ENCODE measurements around the gene SERINC5.
A peak's percentile ranks its signal among the peaks of the same experiment; 100 is the strongest.
"Not testable (repeated sequence)": the region's sequence is repeated elsewhere in the genome, so short reads cannot be mapped to it uniquely, and the experiment has no call there.

Gene SERINC5

DNA sequence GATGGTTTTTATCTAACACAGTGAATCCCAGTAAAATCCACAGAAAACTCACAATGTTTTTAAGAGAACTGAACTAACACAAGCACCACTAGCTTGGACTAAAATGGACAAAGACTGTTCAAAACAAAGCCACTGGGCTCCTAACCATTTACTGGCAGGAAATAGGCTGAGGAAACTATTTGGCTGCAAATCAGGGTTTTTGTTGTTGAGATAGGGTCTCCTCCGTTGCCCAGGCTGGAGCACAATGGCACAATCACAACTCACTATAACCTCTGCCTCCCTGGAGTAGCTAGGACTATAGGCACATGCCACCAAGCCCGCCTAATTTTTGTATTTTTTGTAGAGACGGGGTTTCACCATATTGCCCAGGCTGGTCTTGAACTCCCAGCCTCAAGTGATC is 121.0 kb downstream of the SERINC5 start:
- DNase-seq (ENCODE audit: low read depth) = no peak

DNA sequence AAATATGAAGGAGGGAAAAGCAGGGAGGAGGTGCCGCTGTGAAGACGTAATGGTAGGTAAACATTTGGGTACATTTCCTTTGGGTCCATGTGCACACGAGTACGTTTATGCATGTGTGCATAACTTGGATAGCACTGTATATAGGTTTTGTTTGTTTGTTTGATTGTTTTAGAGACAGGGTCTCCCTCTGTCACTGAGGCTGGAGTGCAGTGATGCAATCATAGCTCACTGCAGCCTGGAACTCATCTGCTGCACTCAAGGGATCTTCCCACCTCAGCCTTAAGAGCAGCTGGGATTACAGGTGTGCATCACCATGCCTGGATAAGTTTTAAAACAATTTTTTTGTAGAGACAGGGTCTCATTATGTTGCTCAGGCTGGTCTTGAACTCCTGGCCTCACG is 126.7 kb downstream of the SERINC5 start:
- no peak for DNase-seq (ENCODE audit: low read depth)

- no peak for DNase-seq (ENCODE audit: low read depth)
Measured at GRCh38 chr5:80128141-80128540, 127.7 kb downstream of the SERINC5 start.

- DNase-seq (ENCODE audit: low read depth) = no peak
Measured at GRCh38 chr5:80127116-80127552, 128.7 kb downstream of the SERINC5 start.

GRCh38 chr5:80125962-80126480 is 129.8 kb downstream of the SERINC5 start:
- peak; percentile 32 for DNase-seq (ENCODE audit: low read depth)

DNA sequence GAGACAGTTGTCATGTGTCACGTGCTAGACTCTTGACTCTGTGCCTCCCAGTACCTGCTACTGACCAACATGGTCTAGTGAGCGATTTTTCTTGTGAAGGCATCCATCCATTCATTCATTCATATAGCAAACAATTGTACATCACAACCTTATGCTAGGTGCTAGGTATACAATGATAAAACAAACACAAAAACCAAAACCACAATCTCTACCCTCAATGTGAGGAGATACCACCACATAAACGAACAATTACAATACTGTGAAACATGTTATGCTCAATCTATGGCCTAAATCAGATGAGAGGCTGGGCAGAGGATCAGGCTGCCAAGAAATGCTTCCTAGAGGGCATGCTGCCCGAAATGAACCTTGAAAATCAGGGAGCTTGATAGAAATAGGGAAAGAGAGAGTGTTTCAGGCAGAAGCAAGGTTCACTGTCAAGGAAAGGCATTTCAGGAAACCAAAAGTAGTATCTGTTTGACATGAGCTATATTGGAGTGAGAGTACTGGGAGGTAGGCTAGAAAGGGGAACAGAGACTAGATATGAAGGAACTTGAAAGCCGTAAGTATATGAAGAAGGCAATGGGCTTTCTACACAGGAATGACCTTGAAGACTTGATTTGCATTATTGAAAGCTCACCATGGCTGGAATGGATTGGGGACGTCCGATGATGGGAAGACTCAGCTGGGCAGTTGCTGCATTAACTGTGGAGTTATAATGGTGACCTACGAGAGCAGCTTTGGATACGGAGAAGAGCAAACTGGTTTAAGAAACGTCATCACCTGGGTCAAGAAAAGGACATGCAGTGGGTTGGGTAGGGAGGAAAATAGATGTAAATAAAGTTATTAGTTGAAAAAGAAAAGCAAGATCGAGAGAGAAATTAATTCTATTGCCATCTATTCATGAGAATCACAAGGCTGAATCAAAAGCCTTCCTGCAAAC is 130.6 kb downstream of the SERINC5 start:
- no peak for DNase-seq (ENCODE audit: low read depth)

DNA sequence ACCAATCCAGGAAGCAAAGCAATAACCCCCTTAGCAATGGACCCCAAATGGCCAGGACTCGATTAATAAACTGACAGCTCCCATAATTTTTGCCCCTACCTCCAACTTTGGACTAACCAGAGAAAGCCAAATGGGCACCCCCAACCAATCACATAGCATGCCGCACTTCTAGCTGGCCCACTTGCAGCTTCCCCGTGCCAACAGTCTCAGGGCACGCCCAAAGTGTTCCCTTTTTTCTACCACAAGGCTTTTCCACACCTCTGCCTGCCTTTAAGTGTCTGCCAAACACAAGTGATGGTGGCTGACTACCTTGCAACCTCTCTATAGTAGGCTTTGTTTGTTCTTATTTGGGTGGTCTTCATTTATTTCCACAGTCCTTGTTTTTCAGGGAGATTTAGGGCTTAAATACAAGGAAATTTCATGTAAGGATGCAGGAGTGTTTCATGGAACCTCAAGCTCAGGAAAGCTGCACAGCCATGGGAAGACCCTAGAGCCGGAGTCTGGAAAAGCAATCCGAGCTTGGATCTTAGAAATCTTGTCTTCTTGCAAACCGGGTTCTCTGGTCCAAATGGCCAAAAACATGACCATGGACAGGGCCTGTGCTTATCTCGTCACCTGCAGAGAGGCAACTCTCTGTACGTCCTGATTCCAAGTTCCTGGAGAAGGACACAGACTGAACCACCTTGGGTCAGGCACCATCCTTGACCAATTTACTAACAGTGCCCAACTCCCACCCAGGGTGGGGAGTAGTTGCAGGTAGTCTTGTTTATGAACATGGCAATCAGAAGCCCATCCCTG is 131.5 kb downstream of the SERINC5 start:
- no peak for DNase-seq (ENCODE audit: low read depth)

DNA sequence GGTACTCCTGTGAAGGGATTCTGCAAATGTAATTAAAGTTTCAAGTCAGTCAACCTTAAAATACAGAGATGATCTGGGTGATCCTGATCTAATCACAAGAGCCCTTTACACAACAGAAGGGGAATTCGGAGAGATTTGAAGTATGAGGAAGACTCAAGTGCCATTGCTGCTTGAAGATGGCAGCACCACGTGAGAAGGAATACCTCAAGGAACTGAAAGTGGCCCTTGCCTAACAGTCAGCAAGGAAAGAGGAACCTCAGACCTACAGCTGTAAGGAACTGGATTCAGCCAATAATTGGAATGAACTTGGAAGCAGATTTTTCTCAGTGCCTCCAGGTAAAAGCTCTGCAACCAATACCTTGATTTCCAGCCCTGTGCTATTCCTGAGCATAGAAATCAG is 133.3 kb downstream of the SERINC5 start:
- DNase-seq (ENCODE audit: low read depth) = no peak

- DNase-seq (ENCODE audit: low read depth) = no peak
Measured at GRCh38 chr5:80119372-80119771, 136.5 kb downstream of the SERINC5 start.

DNA sequence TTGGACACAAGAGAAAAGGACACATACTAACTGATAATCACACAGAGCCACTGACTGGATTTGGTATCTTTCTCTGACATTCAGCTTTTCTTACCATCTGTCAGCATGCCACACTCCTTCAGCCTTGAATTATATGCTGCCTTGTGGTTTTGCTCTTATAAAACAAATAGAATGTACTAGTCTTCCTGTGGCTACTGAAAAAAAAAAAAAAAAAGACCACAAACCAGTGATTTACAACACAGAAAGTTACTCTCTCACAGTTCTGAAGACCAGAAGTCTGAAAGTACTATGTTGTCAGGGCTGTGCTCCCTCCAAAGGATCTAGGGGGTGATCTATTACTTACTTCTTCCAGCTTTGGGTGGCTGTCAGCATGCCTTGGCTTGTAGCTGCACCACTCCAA is 138.4 kb downstream of the SERINC5 start:
- no peak for DNase-seq (ENCODE audit: low read depth)

DNA sequence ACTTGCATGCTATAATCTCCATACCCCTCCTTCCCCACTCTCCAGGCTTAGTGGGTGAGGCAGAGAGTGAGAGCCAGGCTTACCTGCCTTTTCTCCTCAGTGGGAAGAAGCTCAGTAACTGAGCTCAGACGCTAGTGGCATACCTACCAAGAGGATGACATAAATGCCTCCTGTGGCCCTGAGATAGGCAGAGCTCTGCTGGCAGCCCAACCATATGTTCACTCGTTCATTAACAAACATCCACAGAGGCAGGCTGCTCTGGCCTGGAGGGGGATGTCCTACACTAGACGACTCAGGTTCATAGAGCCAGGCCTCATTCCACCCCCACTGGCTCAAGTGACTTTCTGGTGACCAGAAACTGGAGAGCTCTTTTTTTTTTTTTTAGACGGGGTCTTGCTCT is 139.4 kb downstream of the SERINC5 start:
- no peak for DNase-seq (ENCODE audit: low read depth)

DNA sequence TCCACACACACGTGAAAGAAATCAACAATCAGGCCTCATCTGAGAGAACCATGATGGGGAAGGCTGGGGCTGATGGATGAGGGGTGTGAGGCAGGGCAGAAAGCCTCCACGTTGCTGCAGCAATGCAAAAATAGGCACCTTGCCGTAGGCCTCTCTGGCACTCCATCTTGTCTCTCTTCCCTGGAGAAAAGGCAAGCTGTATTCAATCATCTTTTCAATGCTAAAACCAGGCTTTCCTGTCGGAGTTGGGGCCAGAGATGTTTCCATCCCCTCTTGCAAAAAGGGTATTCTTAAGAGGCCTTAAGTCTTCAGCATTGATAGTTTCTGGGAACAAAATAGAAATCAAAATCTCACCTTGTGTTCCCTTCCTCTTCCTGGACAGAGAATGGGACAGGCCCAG is 139.8 kb downstream of the SERINC5 start:
- no peak for DNase-seq (ENCODE audit: low read depth)

DNA sequence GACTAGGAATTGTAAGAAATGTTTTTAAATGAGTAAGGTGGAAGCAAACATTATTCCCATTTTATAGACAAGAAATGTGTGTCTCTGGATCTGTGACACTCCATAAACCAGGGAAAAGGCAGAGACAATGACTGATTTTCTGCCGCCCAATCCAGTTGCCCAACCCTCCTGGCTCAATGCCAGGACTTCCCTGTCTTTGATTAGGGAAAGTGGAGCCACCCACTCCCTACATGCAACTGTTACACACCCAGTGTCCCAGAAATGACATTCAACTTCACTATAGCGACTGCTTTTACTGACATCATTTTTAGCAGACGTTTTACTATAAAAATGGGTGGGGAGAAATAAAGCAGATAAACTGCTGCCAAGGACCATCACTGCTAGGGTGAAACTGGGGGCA is 141.0 kb downstream of the SERINC5 start:
- DNase-seq (ENCODE audit: low read depth) = no peak

GRCh38 chr5:80111376-80111990 is 144.4 kb downstream of the SERINC5 start:
- not testable (repeated sequence) for DNase-seq (ENCODE audit: low read depth)

- DNase-seq (ENCODE audit: low read depth) = no peak
Measured at GRCh38 chr5:80109646-80110478, 146.0 kb downstream of the SERINC5 start.

- DNase-seq (ENCODE audit: low read depth) = no peak
Measured at GRCh38 chr5:80106916-80107315, 148.9 kb downstream of the SERINC5 start.

GRCh38 chr5:80105698-80106439 is 150.0 kb downstream of the SERINC5 start:
- DNase-seq (ENCODE audit: low read depth) = no peak

DNA sequence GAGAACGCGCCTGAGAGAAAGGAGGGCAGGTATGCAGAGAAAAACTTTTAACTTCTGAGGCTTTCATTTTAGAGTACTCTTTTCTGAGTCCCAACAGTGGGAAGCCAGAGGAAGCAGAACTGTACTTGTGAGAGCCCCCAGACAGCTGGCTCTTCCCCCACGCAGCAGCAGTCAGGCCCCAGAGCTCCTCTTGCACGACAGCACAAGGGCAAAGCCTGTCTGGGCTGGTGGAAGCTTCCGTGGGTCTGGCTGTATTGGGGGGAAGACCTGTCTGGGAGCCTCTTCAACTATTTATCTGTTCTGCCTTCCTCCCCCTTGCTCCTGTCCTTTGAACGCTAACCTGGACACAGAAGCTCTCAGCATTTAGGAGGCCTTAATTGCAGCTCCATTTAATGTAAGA is 152.5 kb downstream of the SERINC5 start:
- no peak for DNase-seq (ENCODE audit: low read depth)

- DNase-seq (ENCODE audit: low read depth) = no peak
Measured at GRCh38 chr5:80101993-80102392, 153.9 kb downstream of the SERINC5 start.

GRCh38 chr5:80097451-80097850 is 158.4 kb downstream of the SERINC5 start:
- no peak for DNase-seq (ENCODE audit: low read depth)

- no peak for DNase-seq (ENCODE audit: low read depth)
Measured at GRCh38 chr5:80094236-80094738, 161.6 kb downstream of the SERINC5 start.
